ENCODE results near the gene ALLC.

ALLC gene

DNA sequence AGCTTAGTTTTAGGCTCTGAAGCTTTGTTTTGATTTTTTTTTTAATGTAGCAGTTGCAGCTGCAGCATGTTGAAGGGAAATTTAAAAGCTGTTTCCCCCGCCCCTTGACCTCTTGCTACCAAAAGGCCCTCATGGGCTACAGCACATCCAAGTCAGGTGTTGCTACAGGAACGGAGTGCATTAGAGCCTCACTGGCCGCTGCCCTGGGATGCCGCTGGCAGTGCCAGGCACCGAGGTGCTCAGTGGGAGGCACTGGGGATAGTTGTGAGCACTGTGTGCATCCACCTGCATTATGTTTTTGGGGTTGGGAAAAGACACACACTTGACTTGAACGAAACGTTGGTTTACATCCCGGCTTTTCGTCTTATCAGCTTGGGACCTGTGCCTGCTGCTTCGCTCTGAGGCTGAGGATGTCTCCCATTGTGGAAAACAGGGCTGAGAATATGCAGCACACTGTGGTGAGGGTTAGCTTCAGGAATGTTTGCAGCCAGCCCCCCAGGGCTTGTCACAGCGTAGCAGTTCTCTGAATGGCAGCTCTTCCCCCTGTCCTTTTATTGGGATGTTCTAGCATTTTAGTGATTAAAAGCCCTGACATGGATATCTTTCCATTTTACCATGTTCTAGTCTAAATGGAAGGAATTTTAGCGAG lies 69.5 kb downstream of the ALLC start:
- no peak for DNase-seq

DNA sequence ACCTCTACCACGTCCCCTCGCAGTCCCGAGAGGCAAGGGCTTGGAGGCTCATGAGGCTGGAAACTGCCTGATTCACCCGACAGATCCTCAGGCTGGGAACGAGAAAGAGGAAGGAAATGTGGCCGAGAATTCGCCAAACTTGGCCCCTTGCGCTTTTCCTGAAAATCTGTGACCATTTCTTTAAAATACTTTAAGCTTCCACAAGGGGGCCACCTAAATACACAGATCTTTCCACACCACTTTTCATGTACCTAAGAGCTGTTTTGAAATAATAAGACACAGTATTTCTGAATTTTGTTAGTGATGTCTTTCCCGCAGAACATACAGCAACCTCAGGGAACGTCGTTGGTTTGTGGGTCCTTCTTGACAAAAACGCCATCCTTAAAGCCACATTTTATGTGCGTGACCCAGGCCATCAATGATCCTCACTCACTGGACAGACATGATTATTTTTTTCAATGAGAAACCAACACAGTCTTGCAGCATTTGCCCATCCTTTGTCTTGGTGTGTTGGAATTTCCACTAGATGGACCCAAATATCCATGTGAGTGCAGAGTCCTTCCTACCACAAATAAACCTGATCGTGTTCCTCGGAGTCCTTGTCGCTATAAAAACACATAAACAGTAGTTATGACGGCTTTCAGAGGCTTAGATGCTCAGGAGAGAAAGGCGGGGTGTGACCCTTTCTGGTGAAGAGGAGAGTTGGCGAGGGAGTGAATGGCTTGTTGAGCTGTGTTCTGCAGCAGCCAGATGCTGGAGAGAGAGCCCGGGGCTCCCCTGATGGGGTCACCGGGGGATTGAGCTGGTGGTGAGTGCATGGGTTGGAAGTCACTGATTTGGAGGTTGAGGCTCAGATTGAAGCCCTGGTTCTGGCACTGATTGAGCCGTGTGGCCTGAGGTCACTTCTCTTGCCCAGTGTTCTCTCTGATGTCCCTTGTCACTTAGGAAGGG lies 70.4 kb downstream of the ALLC start:
- peak; percentile 54 to 73 for DNase-seq

DNA sequence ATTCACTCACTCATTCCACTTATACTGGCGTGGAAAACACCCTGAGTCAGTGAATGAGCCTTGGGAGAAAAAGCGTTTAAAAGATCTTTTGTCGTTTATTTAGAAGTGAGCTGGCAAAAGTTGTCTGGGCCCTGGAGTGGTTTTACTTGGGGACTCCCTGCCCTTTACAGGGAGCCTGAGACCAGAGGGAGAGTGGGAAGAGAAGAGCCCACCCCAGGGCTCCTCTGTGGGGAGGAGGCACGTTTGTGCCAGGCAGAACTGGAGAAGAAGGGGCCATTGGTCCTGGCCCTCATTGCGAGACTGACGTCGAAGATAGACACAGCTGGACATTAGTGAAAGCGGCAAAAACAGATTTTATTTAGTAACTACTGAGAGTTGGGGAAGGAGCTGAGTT lies 71.1 kb downstream of the ALLC start:
- DNase-seq = no peak

DNA sequence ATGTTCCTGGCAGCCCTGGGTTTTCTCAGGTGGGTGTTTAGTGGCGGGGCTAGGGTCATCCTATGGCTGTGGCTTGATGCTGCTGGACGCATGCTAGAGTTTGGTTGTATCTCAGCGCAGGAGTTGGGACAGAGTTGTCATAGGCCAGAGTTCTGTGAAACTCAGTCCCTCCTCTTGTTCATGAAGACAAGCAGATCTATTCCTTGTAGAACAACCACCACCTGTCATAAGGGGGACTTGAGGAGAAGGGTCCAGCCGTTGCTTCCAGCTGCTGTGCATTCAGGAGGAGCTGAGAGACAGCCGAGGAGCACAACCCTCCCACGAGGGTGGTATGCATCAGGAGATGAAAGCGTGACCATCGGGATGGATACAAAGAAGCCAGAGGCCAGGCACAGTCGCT lies 71.8 kb downstream of the ALLC start:
- no peak for DNase-seq

DNA sequence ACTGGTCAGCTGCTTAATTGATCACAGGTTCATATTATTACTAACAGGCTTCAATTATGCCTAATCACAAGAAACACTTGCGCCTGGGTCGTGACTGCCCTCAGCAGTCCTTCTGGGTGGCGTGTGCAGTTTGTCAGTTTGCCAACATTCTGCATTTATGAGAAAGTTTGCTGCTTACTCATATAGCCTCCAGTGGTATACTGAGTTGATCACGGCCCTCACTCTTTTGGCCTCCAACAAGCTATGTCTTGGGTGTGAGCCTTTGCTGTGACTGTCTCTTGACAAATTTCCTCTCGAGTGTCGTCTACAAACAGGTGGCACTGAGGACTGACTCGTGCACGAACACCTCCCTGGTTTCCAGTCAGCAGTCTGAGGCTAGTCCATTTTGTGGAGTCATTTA lies 72.6 kb downstream of the ALLC start:
- DNase-seq = no peak

DNA sequence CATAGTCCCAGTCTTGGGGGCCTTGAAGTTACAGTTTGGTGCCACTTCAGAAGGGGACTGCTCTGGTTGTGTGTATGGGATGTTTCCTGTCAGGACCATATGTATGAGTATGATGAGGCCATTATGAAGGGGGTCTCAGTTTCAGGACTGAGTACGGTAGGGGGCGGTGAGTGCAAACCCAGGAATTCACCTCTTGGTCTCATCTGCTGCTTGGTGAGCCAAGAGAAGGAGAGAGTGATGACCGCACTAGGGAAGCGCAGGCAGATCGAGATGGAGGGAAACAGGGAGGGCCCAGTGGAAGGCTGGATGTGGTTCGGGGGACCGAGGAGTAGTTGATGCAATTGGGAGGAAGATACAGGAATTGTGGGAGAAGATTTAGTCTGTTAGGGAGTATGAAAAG lies 73.8 kb downstream of the ALLC start:
- no peak for DNase-seq

DNA sequence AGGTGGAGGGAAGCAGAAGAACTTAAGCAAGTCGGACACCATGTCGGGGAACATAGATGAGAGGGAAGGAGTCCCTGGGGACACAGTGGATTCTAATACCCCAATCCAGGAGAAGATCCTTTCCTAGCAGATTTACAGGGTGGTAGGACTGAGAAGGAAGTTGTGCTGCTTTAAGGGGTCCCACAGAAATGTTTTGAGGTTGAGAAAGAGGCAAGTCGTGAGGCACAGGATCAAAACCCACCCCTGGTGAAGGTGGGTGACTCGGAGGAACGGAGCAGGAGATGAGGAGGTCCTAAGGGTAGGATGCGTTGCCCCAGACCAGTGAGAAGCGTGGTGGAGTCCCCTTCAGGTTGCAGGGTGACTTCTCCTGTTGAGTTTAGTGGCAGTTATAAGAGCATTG lies 78.1 kb downstream of the ALLC start:
- DNase-seq = no peak

DNA sequence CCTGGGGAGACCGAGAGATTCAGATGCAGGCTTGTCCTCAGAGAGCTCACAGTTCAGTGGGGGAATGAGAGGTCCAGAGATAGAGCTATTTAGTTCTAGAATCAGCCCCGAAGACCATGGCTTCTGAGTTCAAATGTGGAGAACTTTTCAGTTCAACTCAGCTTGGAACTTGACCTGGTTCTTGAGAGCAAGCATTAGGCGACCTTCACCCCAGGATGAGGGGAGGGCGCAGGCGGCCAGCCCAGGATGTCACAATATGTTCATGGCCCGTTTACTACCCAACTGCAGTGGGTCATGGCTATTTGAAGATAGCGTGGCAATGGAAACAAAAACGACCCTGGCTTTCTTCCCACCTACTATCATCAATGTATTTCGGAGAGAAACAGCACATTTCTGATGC lies 79.1 kb downstream of the ALLC start:
- no peak for DNase-seq

DNA sequence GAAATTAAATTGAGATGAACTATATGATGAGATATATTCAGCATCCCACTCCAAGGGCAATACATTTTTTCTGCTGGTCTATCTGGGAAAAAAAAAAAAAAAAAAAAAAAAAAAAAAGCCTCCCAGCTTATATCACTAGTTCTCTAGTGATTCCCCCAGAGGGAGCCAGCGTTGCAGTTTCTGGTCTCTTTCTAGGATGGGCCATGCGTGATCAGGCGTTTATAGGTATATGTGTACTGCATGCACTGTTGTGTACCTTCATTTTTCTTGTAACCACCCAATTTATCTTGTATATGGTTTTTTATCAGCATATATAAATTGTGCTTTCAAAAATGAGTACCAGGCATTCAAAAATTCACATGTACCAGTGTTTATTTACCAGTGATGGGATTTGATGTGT lies 80.5 kb downstream of the ALLC start:
- DNase-seq = peak; percentile 23 to 73

DNA sequence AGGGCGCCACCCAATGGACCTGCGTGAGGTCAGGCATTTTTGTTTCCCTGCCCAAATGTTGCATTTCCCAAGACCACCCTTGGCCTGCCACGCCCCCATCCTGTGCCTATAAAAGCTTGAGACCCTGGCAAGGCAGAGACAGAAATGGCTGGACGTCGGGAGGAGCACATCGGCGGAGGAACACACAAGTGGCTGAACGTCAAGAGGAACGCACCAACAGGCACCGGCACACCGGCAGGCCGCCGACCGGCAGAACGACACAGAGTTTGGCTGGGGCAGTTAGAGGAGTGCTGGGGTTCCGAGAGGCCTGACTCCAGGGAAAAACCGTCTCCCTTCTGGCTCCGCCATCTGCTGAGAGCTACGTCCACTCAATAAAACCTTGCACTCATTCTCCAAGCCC lies 81.3 kb downstream of the ALLC start:
- DNase-seq = no peak

DNA sequence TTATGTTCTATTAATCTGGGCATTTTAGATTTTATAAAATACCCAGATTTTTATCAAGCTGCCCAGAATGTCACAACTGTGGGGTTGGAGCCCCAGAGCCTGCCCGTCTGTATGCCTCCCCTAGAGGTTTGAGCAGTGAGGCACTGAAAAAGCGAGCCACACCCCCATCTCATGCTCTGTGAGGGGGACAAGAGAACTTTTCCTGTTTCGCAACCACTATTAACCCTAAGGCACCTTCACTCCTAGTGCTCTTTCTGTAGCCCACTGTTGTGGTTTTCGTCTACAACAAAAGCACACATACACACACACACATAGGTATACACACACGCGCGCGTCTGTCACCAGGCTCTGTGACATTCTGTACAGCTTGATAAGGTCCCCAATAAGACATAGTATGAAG lies 83.4 kb downstream of the ALLC start:
- no peak for DNase-seq

DNA sequence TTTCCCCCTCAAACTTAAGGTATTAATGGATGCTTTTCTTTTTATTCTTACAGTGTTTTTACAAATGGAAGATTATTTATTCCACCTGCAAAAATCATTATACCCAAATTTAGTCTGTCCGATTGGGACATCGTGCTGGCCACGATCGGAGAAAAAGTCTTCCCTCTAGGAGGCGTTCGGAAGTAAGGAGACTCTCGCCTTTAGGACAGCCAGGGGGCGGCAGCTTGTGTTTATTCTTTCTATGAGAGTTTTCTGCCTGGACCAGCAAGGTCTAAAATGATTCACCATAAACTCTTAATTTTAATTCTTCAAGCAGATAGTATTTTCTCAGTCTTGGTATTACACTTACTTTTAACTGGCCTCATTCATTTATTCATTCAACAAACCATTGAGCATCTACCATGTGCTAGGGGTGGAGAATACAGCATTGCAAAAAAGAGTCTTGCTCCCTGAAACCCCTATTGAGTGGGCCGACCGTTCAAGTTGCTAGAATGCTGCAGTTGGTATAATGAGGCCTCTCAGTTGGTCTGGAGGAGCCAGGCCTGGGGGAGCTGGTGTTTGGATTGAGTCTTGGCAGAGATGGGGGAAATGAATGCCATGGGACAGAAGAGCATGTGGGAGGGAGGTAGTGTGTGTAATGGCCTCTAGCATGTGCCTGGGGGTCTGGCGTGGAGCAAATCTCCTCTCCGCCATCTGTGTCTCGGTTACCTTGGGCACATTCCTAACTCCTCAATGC lies 84.0 kb downstream of the ALLC start:
- DNase-seq = no peak

DNA sequence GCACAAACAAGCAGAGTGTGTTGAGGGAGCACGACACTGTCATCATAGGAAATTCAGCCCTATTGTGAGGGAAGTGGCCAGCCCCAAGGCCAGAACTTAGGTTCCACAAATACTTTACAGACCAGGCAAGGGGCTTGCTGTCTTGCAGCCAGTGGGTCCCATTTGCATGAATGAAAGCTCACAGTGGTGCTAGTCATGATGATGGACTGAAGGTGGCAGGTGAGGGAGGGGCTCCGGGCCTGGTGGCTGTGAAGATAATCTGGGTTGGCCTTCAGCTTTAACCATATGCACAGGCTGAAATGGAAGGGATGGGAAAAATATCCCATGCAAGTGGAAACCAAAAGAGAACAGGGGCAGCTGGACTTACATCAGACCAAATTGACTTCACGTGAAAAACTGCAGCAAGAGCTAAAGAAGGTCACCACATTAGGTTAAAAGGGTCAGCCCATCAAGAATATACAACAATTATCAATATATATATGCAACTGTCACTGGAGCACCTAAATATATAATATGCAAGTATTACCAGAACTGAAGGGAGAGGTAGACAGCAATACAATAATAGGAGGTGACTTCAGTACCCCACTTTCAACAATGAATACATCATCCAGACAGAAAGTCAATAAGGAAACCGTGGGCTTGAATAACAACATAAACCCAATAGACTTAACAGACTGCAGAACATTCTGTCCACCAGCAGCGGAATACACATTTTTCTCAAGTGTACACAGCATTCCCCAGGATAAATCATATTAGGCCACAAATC lies 84.9 kb downstream of the ALLC start:
- DNase-seq = no peak

DNA sequence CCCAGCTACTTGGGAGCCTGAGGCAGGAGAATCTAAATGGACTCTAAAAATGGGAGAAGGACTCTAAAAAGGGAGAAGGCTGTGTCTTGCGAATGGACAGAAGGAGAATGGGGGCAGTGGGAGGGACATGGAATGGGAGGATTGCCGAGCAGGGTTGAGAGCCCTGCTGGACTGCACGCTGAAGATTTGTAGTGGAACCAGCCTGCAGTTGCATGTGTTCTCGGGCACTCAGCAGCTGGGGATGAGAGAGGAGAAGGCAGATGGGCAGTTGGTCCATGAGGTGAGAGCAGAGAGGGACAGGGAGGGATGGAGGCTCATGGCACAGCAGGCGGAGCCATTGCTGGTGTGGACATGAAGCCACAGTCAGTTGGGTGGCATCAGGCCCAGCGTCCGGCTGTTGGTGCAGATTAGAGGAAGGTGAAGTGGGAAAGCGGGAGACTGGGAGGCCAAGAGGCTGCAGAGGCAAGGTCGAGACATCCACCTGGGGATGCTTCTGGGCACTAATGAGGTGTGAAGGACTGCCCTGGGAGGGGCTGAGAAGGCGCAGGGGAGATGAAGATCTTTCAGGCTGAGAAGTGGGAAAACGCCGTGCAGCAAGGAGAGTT lies 86.1 kb downstream of the ALLC start:
- DNase-seq = no peak

DNA sequence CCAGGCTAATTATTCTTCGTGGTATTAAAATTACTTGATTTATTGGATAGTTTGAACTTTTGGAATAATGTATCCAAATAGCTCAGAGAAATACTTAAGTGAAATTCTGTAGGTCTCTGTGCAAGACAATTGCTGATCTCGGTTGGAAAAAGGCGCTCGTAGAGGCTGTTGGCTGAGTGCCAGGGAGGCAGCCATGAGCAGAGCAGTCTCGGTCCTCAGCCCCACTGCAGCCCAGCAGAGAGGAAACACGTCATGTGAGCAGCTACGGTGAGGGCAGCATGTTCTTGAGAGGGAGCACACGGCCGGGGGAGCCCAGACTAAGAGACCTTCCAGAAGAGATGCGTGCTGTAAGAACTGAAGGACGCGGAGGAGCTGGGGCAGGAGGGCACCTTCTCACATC lies 87.9 kb downstream of the ALLC start:
- no peak for DNase-seq

DNA sequence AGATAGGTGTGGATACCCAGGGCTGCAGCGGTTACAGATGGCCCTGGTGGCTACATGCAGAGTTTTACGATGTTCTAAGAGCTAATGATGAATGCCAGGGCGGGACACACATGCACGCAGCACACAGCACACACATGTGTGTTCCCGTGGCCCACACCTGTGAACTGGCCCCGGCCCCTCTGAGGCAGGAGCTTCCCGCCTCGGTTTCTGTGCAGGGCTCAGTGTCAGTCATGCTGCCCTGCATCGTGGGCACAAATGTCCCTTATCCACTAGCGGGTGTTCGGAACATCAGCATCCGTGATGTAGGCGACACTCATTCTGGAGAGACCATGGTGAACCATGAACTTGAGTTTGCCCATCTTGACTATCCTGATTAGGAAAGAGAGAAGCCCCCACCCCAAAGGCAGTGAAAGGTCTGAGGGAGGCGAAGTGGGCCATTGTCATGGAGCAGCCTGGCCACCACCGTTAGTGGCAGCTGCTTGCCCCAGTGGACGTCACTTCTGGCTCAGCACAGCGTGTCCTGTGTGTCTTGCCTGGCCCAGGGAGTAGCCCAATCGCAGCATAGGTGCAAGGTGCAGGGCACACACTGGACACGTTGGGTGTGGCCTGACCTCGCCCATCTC lies 89.1 kb downstream of the ALLC start:
- DNase-seq = no peak

DNA sequence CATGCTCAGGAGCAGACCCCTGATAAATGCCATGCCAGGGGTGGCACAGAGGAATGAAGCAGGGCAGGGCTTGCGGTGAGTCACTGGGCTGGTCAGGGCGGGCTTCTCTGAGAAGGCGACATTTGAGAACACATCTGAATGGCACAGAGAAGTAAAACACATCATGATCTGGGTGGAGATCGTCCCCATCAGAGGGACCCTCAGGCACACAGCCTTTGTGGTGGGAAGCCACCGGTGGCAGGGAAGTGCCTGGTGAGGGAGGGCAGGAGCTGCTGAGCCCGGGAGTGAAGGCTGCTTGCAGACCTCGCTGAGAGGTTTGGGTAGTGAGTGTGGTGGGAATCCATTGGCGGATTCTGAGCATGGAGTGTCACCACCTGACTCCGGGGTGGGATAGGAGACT lies 89.8 kb downstream of the ALLC start:
- no peak for DNase-seq

DNA sequence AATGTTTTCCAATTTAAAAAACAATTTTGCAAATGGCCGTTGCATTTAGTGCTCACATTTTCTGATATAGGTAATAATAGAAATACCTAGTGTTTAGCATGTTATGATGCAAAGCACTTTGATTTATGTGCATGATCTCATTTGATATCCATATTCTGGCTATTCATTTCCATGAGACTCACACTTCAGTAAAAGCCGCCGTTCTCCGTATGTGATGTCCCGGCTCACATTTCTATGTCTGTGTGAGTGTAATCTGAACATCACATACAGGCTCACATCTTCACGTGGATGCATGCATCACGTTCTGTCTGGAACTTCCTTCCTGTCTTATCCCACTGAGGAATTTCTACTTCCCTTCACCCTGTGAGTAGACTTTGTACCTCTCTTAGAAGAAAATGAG lies 91.2 kb downstream of the ALLC start:
- DNase-seq = no peak

DNA sequence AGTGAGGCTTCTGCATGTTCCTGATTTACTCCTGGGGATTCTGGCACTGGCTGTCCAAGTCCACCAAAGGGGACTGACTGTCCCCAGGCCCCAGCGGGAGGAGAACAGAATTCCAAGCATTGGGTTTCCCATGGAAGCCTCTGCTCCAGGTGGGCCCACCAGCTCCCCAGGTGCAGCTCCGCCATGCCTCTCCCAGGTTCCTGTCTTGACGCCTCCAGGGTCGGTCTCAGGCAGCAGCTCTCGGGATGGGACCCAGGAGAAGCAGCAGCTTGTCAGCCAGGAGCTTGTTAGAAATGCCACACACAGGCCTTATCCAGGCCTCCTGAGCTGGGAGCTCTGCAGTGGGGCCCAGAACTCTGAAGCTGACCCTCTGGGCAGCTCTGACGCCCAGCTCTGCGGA lies 93.3 kb downstream of the ALLC start:
- DNase-seq = no peak

DNA sequence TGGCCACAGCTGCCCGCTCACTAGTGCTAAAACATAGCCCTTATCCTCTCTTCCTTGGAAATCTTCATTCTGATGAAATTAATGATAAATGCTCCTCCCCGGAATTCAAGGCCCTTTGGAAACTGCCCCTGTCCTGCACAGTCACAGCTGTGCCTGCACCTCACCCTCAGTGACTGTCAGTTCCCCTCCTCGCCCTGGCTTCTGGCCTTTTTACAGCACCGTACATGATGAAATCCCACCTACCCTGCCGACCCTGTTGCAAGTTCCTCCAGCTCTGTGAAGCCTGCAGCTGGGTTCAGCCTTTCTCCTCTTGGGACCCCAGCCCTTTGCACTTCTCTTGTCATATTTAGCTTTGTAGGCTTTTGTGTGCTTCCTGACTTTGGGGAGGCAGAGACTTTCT lies 93.8 kb downstream of the ALLC start:
- no peak for DNase-seq

Measured in NCI-H524 (cell line).